Measurements from ENCODE around the gene TMSB4X. TPM values are rescaled to one million over a fixed set of nuclear protein-coding genes. Genes with fewer than 3 reads are reported as not detected.

The TMSB4X gene
- polyA plus RNA-seq, 3 donors = 15,641 to 31,074 (median 27,127) TPM

DNA sequence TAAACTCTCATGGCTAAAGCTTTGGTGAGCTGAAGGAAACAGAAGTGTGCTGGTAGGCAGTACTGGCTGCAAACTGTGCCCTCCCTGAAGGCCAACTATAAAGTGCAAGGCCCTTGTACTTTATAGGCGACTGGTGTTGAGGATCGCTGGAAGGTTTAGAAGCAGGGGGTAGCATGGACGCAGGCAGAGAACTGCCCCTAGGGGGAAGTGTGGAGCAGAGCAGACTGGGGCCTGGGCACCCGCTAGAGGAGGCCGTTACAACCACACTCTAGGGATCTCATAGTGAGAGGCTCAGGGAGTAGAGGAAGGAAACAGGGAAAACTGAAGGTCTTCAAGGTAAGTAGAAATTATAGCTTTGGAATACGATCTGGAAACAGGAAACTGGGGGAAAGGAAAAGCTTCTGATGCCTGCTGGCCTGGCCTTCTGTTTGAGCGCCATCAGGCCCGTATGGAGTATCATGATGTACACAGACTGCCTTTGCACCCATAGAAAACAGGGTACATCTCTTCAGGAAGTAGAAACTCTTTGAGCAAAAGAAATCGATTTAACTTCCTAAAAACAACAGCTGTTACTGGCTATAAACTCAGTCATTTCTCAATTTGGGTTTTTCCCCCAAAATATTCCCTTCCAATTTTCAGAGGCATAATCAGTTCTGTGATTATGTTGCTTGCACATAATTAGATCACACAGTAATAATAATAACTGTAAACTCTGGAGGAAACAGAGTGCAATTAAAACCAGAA, 23.9 kb upstream of the TMSB4X start:
- H3K4me1 ChIP-seq (ENCODE audit: control insufficient read depth in 1 of 2, insufficient read depth in 2 of 2, low read length in 2 of 2) = peaks cover 88 to 96% of the 10 kb centered on the region in 2 donors
- WGBS (ENCODE audit: insufficient coverage) = 0% methylated on average over 1 of the region's 9 CpGs
- peak overlapping the region; percentile 38 for H3K9ac ChIP-seq (ENCODE audit: insufficient read depth, low read length, poor library complexity, severe bottlenecking)
- peaks cover 17% of the 10 kb centered on the region for H4K20me1 ChIP-seq (ENCODE audit: insufficient read depth, low read length)
- H3K9me3 ChIP-seq (replicated peaks in 1 of 2; ENCODE audit: control insufficient read depth in 1 of 2, insufficient read depth in 1 of 2, low read length in 2 of 2) = no peaks in the 10 kb centered on the region
- no peaks in the 10 kb centered on the region for H3K36me3 ChIP-seq (replicated peaks in 1 of 2; ENCODE audit: control insufficient read depth in 1 of 2, insufficient read depth in 2 of 2, low read length in 2 of 2)
- Mint-ChIP-seq H3K36me3 (no peaks in the 10 kb centered on the region), H3K4me3 (peak overlapping the region; percentile 77 to 86), H3K27ac (peak overlapping the region; percentile 96 to 99 (median 98)), H3K27me3 (ENCODE audit: low read depth in 3 of 3) (peaks cover 0 to 35% (median 0%) of the 10 kb centered on the region in 3 donors), H3K4me1 (peaks cover 81% of the 10 kb centered on the region), H3K9me3 (peaks cover 0 to 31% (median 11%) of the 10 kb centered on the region in 7 donors)
- TF ChIP-seq, protein P1, sequence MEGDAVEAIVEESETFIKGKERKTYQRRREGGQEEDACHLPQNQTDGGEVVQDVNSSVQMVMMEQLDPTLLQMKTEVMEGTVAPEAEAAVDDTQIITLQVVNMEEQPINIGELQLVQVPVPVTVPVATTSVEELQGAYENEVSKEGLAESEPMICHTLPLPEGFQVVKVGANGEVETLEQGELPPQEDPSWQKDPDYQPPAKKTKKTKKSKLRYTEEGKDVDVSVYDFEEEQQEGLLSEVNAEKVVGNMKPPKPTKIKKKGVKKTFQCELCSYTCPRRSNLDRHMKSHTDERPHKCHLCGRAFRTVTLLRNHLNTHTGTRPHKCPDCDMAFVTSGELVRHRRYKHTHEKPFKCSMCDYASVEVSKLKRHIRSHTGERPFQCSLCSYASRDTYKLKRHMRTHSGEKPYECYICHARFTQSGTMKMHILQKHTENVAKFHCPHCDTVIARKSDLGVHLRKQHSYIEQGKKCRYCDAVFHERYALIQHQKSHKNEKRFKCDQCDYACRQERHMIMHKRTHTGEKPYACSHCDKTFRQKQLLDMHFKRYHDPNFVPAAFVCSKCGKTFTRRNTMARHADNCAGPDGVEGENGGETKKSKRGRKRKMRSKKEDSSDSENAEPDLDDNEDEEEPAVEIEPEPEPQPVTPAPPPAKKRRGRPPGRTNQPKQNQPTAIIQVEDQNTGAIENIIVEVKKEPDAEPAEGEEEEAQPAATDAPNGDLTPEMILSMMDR (IDR thresholded peaks at IDR 0.05) = peak; percentile 79
- H3K79me2 ChIP-seq (ENCODE audit: insufficient read depth, low read length) = peaks cover 54% of the 10 kb centered on the region
- no peak overlapping the region for H2AFZ ChIP-seq (ENCODE audit: insufficient read depth, low read depth, low read length, poor library complexity, severe bottlenecking)
- H3K27ac ChIP-seq (ENCODE audit: low read depth in 1 of 2, low read length in 2 of 2) = peak overlapping the region; percentile 86 to 94
- H3K27me3 ChIP-seq (ENCODE audit: control insufficient read depth in 2 of 2, insufficient read depth in 2 of 2, low read length in 2 of 2) = peaks cover 0 to 13% of the 10 kb centered on the region in 2 donors
- H3K4me2 ChIP-seq (replicated peaks; ENCODE audit: extremely low read depth, low read length, poor library complexity, severe bottlenecking) = peak overlapping the region; percentile 57
- peak; percentile 56 to 77 (median 64) for DNase-seq
- intact Hi-C loops (cut with micrococcal nuclease) = loop anchor here (5.0 to 10.0 kb wide), 3 partner anchors 54 to 544 kb away; no protein-coding TSS in a partner anchor
- peak overlapping the region; percentile 13 to 44 (median 24) for H3K4me3 ChIP-seq (replicated peaks in 1 of 3; ENCODE audit: low read depth in 2 of 3, low read length in 3 of 3)

DNA sequence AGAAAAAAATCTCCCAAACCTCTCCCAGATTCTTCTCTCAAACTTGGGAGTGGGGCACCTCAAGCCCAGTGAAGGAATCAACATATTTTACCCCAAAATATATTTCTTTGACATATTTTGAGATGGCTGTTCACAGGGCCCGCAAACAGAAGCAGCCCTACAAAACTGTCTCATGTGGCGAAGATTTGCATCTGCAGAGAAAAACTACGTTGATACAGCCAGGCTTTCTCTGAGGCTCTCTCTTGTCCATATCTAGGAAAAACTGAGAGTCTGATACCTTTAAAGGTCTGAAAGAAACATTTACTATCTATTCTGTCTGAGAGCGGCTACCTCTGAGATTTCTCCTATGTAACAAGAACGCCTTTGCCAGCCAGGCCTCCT, 23.3 kb upstream of the TMSB4X start:
- DNase-seq = no peak
- Mint-ChIP-seq H3K27ac (peak overlapping the region; percentile 96 to 99 (median 98)), H3K9me3 (peaks cover 0 to 29% (median 11%) of the 10 kb centered on the region in 7 donors), H3K4me3 (peak overlapping the region; percentile 21 to 77), H3K36me3 (no peaks in the 10 kb centered on the region), H3K27me3 (ENCODE audit: low read depth in 3 of 3) (peaks cover 0 to 32% (median 0%) of the 10 kb centered on the region in 3 donors), H3K4me1 (peaks cover 79% of the 10 kb centered on the region)
- Histone ChIP-seq H3K27ac (ENCODE audit: low read depth in 1 of 2, low read length in 2 of 2) (peak overlapping the region; percentile 86 to 94), H3K36me3 (replicated peaks in 1 of 2; ENCODE audit: control insufficient read depth in 1 of 2, insufficient read depth in 2 of 2, low read length in 2 of 2) (no peaks in the 10 kb centered on the region), H3K9me3 (replicated peaks in 1 of 2; ENCODE audit: control insufficient read depth in 1 of 2, insufficient read depth in 1 of 2, low read length in 2 of 2) (no peaks in the 10 kb centered on the region), H3K4me2 (replicated peaks; ENCODE audit: extremely low read depth, low read length, poor library complexity, severe bottlenecking) (peak overlapping the region; percentile 57), H3K4me1 (ENCODE audit: control insufficient read depth in 1 of 2, insufficient read depth in 2 of 2, low read length in 2 of 2) (peaks cover 90 to 100% of the 10 kb centered on the region in 2 donors), H3K79me2 (ENCODE audit: insufficient read depth, low read length) (peaks cover 58% of the 10 kb centered on the region), H3K9ac (ENCODE audit: insufficient read depth, low read length, poor library complexity, severe bottlenecking) (no peak overlapping the region), H2AFZ (ENCODE audit: insufficient read depth, low read depth, low read length, poor library complexity, severe bottlenecking) (no peak overlapping the region), H3K27me3 (ENCODE audit: control insufficient read depth in 2 of 2, insufficient read depth in 2 of 2, low read length in 2 of 2) (peaks cover 0 to 13% of the 10 kb centered on the region in 2 donors), H4K20me1 (ENCODE audit: insufficient read depth, low read length) (peaks cover 17% of the 10 kb centered on the region), H3K4me3 (replicated peaks in 1 of 3; ENCODE audit: low read depth in 2 of 3, low read length in 3 of 3) (peak overlapping the region in 1 of 3 experiments; percentile 44)
- TF ChIP-seq, protein P1 (IDR thresholded peaks at IDR 0.05) = no peak
- 40% methylated on average over 1 of the region's 5 CpGs for WGBS (ENCODE audit: insufficient coverage)
- intact Hi-C loops (cut with micrococcal nuclease) = loop anchor here (5.0 to 10.0 kb wide), 3 partner anchors 53 to 543 kb away; no protein-coding TSS in a partner anchor
